SK-N-SH (cell line): Measurements from ENCODE around the gene LPP.

Source experiments
- CTCF ChIP-seq: fragments of 200-600 bp; sonication (generic); IDR thresholded peaks from 2 replicates; pipeline ENCODE4 v1.6.1; 2017; ENCODE audit warnings: antibody characterized with exemption, mild to moderate bottlenecking, moderate library complexity
- EZH2phosphoT487 ChIP-seq: fragments of 200-600 bp; sonication (generic); IDR thresholded peaks from 2 replicates; pipeline ENCODE4 v1.6.1; 2017; ENCODE audit warnings: low read depth, mixed run types, mild to moderate bottlenecking, antibody characterized with exemption, moderate library complexity, borderline replicate concordance
- GABPA ChIP-seq: IDR thresholded peaks from 2 replicates; pipeline ENCODE4 v1.4.0; 2012; ENCODE audit warnings: low read depth, mild to moderate bottlenecking
- MAX ChIP-seq: IDR thresholded peaks from 2 replicates; pipeline ENCODE4 v1.4.0; 2012; ENCODE audit warnings: low read depth
- NFIC ChIP-seq: IDR thresholded peaks from 2 replicates; pipeline ENCODE4 v1.4.0; 2012; ENCODE audit warnings: borderline replicate concordance
- NRF1 ChIP-seq: IDR thresholded peaks from 2 replicates; pipeline ENCODE4 v1.6.1; 2012; ENCODE audit warnings: low read depth, mild to moderate bottlenecking, low read length
- RAD21 ChIP-seq: IDR thresholded peaks from 2 replicates; pipeline ENCODE4 v1.6.1; 2012; ENCODE audit warnings: mild to moderate bottlenecking, low read length
- RFX5 ChIP-seq: IDR thresholded peaks from 2 replicates; pipeline ENCODE4 v1.6.1; 2012; ENCODE audit warnings: mild to moderate bottlenecking, improper control_type of control experiment, low read length
- RXRA ChIP-seq: IDR thresholded peaks from 2 replicates; pipeline ENCODE4 v1.4.0; 2012; ENCODE audit warnings: low read depth, mild to moderate bottlenecking, borderline replicate concordance
- TAF1 ChIP-seq: IDR thresholded peaks from 2 replicates; pipeline ENCODE4 v1.6.1; 2012; ENCODE audit warnings: low read depth, mild to moderate bottlenecking, low read length, moderate library complexity, borderline replicate concordance
- TEAD4 ChIP-seq: IDR thresholded peaks from 2 replicates; pipeline ENCODE4 v1.4.0; 2012; ENCODE audit warnings: mild to moderate bottlenecking, borderline replicate concordance; ENCODE audit not compliant: insufficient read depth
- USF2 ChIP-seq: fragments of 150-350 bp; IDR thresholded peaks from 2 replicates; pipeline ENCODE4 v1.6.1; 2017; ENCODE audit warnings: antibody characterized with exemption, low read length, low read depth, borderline replicate concordance
- ZBTB33 ChIP-seq: IDR thresholded peaks from 2 replicates; pipeline ENCODE4 v1.4.0; 2012; ENCODE audit warnings: low read depth, borderline replicate concordance

- TF ChIP-seq CTCF (no peak), MAX (no peak), TEAD4 (no peak), NFIC (no peak), GABPA (no peak), RFX5 (no peak), TAF1 (no peak), EZH2phosphoT487 (no peak), USF2 (no peak), RAD21 (no peak), RXRA (no peak), ZBTB33 (no peak), NRF1 (no peak)
These were observed 169.3 kb downstream of the LPP start for GRCh38 chr3:188323067-188323842.
